ENCODE results near the gene KAZN.

DNA sequence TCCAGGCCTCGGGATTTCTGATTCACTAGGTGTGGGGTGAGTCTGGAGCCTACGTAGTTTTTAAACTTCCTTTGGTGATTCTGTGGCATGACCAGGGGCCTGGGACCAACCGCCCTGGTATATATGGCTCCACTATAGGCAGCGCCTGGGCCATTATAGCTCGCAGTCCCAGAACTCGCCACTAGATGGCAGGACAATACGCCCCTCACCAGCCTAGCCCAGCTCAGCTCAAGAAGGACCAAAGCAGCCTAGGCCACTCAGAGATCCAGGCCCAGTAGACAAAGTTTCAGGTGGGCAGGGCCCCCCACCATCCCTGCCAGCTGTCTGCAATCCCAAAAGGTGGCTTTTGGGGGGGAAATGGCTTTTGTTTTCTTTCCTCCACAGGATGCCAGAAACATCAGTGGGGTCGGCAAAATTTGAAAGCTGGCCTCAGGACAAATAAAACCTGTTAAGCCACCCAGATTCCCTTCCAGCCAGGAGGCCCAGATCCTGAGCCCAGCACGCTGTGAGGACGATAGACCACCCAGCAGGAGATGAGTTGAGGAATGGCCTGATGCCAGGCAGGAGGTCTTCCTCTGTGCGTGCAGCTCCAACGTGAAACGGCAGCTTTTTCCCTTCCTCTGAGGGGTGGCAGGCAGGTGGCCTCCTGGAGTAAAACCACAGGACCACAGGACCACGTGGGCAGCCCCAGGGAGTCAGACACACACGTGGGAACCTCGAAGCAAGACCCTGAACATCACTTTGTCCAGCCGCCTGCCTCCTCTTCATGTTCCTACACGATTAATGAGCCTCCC, 530.2 kb downstream of the KAZN start:
- TF ChIP-seq, protein P1, sequence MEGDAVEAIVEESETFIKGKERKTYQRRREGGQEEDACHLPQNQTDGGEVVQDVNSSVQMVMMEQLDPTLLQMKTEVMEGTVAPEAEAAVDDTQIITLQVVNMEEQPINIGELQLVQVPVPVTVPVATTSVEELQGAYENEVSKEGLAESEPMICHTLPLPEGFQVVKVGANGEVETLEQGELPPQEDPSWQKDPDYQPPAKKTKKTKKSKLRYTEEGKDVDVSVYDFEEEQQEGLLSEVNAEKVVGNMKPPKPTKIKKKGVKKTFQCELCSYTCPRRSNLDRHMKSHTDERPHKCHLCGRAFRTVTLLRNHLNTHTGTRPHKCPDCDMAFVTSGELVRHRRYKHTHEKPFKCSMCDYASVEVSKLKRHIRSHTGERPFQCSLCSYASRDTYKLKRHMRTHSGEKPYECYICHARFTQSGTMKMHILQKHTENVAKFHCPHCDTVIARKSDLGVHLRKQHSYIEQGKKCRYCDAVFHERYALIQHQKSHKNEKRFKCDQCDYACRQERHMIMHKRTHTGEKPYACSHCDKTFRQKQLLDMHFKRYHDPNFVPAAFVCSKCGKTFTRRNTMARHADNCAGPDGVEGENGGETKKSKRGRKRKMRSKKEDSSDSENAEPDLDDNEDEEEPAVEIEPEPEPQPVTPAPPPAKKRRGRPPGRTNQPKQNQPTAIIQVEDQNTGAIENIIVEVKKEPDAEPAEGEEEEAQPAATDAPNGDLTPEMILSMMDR (IDR thresholded peaks at IDR 0.05): peak; percentile 82 to 87 (median 87)
- no peak for TF ChIP-seq POLR2A (IDR thresholded peaks at IDR 0.05)

Data from testis (tissue), 2 donors.